22Rv1 (cell line): ENCODE data around the gene TPM4.

Source experiments
- ZFX ChIP-seq: fragments of 450-650 bp; IDR thresholded peaks from 2 replicates; pipeline ENCODE4 v1.6.1; 2017; ENCODE audit warnings: antibody characterized with exemption, borderline replicate concordance
- TF ChIP-seq, protein P1 (sequence below): fragments of 450-650 bp; IDR thresholded peaks from 2 replicates; pipeline ENCODE4 v1.5.1; 2017; ENCODE audit warnings: mild to moderate bottlenecking

GRCh38 chr19:16075430-16076153 lies 703 bp upstream of the TPM4 start:
- TF ChIP-seq, protein P1, sequence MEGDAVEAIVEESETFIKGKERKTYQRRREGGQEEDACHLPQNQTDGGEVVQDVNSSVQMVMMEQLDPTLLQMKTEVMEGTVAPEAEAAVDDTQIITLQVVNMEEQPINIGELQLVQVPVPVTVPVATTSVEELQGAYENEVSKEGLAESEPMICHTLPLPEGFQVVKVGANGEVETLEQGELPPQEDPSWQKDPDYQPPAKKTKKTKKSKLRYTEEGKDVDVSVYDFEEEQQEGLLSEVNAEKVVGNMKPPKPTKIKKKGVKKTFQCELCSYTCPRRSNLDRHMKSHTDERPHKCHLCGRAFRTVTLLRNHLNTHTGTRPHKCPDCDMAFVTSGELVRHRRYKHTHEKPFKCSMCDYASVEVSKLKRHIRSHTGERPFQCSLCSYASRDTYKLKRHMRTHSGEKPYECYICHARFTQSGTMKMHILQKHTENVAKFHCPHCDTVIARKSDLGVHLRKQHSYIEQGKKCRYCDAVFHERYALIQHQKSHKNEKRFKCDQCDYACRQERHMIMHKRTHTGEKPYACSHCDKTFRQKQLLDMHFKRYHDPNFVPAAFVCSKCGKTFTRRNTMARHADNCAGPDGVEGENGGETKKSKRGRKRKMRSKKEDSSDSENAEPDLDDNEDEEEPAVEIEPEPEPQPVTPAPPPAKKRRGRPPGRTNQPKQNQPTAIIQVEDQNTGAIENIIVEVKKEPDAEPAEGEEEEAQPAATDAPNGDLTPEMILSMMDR, result no peak
- TF ChIP-seq ZFX, result no peak
